ENCODE results near the gene RAB20. TPM values are rescaled to one million over a fixed set of nuclear protein-coding genes. Genes with fewer than 3 reads are reported as not detected.

Gene RAB20
- polyA plus RNA-seq, 1 donor from 2014 or later = not detected

DNA sequence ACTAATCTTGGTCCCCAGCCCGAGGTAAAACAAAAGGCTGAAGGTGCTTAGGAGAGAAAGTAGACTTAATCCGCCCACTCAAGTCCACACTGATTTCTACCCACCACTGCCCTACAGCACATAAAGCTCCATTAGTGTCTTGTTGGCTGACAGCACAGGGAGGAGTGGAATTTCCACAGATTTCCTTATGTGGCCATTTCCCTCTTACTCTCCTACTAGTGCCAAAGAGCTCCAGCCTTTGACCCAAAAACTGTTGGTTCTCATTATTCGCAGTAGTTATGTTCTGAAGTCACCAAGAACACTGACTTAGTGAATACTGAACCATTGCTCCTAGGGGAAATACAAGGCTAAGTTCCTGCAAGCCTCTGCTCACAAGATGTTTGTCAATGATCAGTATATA is 61.2 kb downstream of the RAB20 start:
- Histone ChIP-seq H3K36me3 (ENCODE audit: insufficient read depth, low read length) (no peaks in the 10 kb centered on the region), H3K27ac (ENCODE audit: low read length) (no peak overlapping the region), H3F3A (ENCODE audit: insufficient read depth, low read length, poor library complexity, severe bottlenecking) (no peaks in the 10 kb centered on the region), H3K4me2 (ENCODE audit: low read length) (no peak overlapping the region), H3K9me2 (ENCODE audit: insufficient read depth, low read length) (no peaks in the 10 kb centered on the region), H3K9ac (ENCODE audit: low read length) (no peak overlapping the region), H2AFZ (ENCODE audit: low read depth, low read length) (no peak overlapping the region), H4K20me1 (ENCODE audit: insufficient read depth) (no peaks in the 10 kb centered on the region), H3K27me3 (ENCODE audit: insufficient read depth, low read depth, low read length) (no peaks in the 10 kb centered on the region), H3K9me3 (ENCODE audit: low read length) (no peaks in the 10 kb centered on the region), H3K4me3 (ENCODE audit: low read length) (no peak overlapping the region), H3K79me2 (replicated peaks; ENCODE audit: insufficient read depth, low read length) (no peaks in the 10 kb centered on the region)
- no peak for TF ChIP-seq POLR2AphosphoS5 (IDR thresholded peaks at IDR 0.05)
- TF ChIP-seq, protein P1, sequence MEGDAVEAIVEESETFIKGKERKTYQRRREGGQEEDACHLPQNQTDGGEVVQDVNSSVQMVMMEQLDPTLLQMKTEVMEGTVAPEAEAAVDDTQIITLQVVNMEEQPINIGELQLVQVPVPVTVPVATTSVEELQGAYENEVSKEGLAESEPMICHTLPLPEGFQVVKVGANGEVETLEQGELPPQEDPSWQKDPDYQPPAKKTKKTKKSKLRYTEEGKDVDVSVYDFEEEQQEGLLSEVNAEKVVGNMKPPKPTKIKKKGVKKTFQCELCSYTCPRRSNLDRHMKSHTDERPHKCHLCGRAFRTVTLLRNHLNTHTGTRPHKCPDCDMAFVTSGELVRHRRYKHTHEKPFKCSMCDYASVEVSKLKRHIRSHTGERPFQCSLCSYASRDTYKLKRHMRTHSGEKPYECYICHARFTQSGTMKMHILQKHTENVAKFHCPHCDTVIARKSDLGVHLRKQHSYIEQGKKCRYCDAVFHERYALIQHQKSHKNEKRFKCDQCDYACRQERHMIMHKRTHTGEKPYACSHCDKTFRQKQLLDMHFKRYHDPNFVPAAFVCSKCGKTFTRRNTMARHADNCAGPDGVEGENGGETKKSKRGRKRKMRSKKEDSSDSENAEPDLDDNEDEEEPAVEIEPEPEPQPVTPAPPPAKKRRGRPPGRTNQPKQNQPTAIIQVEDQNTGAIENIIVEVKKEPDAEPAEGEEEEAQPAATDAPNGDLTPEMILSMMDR (IDR thresholded peaks at IDR 0.05; ENCODE audit: poor library complexity, severe bottlenecking) = no peak
- no peak for TF ChIP-seq RAD21 (conservative IDR thresholded peaks at IDR 0.05)
- no peak for TF ChIP-seq EP300 (conservative IDR thresholded peaks at IDR 0.05; ENCODE audit: poor library complexity, severe bottlenecking)
- TF ChIP-seq, protein P2, sequence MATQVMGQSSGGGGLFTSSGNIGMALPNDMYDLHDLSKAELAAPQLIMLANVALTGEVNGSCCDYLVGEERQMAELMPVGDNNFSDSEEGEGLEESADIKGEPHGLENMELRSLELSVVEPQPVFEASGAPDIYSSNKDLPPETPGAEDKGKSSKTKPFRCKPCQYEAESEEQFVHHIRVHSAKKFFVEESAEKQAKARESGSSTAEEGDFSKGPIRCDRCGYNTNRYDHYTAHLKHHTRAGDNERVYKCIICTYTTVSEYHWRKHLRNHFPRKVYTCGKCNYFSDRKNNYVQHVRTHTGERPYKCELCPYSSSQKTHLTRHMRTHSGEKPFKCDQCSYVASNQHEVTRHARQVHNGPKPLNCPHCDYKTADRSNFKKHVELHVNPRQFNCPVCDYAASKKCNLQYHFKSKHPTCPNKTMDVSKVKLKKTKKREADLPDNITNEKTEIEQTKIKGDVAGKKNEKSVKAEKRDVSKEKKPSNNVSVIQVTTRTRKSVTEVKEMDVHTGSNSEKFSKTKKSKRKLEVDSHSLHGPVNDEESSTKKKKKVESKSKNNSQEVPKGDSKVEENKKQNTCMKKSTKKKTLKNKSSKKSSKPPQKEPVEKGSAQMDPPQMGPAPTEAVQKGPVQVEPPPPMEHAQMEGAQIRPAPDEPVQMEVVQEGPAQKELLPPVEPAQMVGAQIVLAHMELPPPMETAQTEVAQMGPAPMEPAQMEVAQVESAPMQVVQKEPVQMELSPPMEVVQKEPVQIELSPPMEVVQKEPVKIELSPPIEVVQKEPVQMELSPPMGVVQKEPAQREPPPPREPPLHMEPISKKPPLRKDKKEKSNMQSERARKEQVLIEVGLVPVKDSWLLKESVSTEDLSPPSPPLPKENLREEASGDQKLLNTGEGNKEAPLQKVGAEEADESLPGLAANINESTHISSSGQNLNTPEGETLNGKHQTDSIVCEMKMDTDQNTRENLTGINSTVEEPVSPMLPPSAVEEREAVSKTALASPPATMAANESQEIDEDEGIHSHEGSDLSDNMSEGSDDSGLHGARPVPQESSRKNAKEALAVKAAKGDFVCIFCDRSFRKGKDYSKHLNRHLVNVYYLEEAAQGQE (IDR thresholded peaks at IDR 0.05; ENCODE audit: borderline replicate concordance) = no peak
- no peak for TF ChIP-seq SMC3 (conservative IDR thresholded peaks at IDR 0.05; ENCODE audit: poor library complexity)
- TF ChIP-seq EZH2 (IDR thresholded peaks at IDR 0.05; ENCODE audit: borderline replicate concordance, insufficient read depth, low read length, poor library complexity, severe bottlenecking) = no peak
- TF ChIP-seq MXI1 (conservative IDR thresholded peaks at IDR 0.05; ENCODE audit: poor library complexity, severe bottlenecking) = no peak
- TF ChIP-seq TAF1 (IDR thresholded peaks at IDR 0.05; ENCODE audit: low read depth) = no peak

DNA sequence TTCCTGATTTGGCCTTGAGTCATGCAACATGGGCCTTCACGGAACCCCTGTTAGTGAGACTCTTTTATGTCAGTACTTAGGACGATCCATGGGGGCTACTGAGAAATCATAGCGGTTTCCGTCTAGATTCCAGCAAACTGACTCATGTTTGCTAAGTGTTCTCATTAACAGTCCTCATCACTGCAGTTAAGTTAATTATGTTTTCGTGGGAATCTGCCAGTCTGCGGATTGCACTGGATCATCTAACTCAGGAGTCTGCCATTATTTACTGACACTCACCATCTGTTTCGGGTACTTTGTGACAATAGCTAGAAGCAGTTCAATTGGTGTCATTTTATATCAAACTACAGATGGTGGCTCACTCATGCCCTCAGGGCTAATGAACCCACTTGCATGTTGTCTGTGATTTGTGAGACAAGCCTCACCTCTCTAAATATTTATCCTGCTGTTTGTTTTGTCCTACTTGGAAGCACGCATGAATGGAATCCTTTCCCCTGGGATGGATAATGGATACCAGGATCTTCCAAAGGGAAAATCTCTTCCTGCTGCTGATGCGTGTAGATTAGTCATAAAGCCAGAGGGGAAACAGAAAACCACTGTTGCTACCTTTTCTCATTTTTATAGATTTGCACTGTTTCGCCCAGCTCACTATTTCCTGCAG is 61.8 kb downstream of the RAB20 start:
- Histone ChIP-seq H3K9me3 (ENCODE audit: low read length) (no peaks in the 10 kb centered on the region), H3K4me2 (ENCODE audit: low read length) (no peak overlapping the region), H3K9me2 (ENCODE audit: insufficient read depth, low read length) (no peaks in the 10 kb centered on the region), H3K4me3 (ENCODE audit: low read length) (no peak overlapping the region), H3K27ac (ENCODE audit: low read length) (no peak overlapping the region), H3K27me3 (ENCODE audit: insufficient read depth, low read depth, low read length) (no peaks in the 10 kb centered on the region), H3K79me2 (replicated peaks; ENCODE audit: insufficient read depth, low read length) (no peaks in the 10 kb centered on the region), H2AFZ (ENCODE audit: low read depth, low read length) (no peak overlapping the region), H3K36me3 (ENCODE audit: insufficient read depth, low read length) (no peaks in the 10 kb centered on the region), H3F3A (ENCODE audit: insufficient read depth, low read length, poor library complexity, severe bottlenecking) (no peaks in the 10 kb centered on the region), H4K20me1 (ENCODE audit: insufficient read depth) (no peaks in the 10 kb centered on the region), H3K9ac (ENCODE audit: low read length) (no peak overlapping the region)
- TF ChIP-seq MXI1 (conservative IDR thresholded peaks at IDR 0.05; ENCODE audit: poor library complexity, severe bottlenecking) = no peak
- no peak for TF ChIP-seq POLR2AphosphoS5 (IDR thresholded peaks at IDR 0.05)
- no peak for TF ChIP-seq RAD21 (conservative IDR thresholded peaks at IDR 0.05)
- TF ChIP-seq, protein P2 (IDR thresholded peaks at IDR 0.05; ENCODE audit: borderline replicate concordance) = no peak
- TF ChIP-seq EZH2 (IDR thresholded peaks at IDR 0.05; ENCODE audit: borderline replicate concordance, insufficient read depth, low read length, poor library complexity, severe bottlenecking) = no peak
- TF ChIP-seq TAF1 (IDR thresholded peaks at IDR 0.05; ENCODE audit: low read depth) = no peak
- TF ChIP-seq, protein P1 (IDR thresholded peaks at IDR 0.05; ENCODE audit: poor library complexity, severe bottlenecking) = no peak
- TF ChIP-seq EP300 (conservative IDR thresholded peaks at IDR 0.05; ENCODE audit: poor library complexity, severe bottlenecking) = no peak
- no peak for TF ChIP-seq SMC3 (conservative IDR thresholded peaks at IDR 0.05; ENCODE audit: poor library complexity)
